Fibroblast of mammary gland (primary cell): ENCODE results near the gene POU1F1.
A peak's percentile ranks its signal among the peaks of the same experiment; 100 is the strongest.
"Not testable (repeated sequence)": the region's sequence is repeated elsewhere in the genome, so short reads cannot be mapped to it uniquely, and the experiment has no call there.

Source experiments
- DNase-seq: peaks from one replicate; pipeline ENCODE4 v3.0.0-alpha.2; 2010; ENCODE audit warnings: low read depth
- H3K4me3 ChIP-seq: 2 replicates; pipeline ENCODE4 v1.5.1; 2011; ENCODE audit warnings: low read depth, mild to moderate bottlenecking, low read length, moderate library complexity; ENCODE audit not compliant: control insufficient read depth
- TF ChIP-seq, protein P1 (sequence below): conservative IDR thresholded peaks from 2 replicates; pipeline ENCODE4 v1.5.1; 2011; ENCODE audit warnings: low read depth, low read length, inconsistent platforms; ENCODE audit not compliant: control insufficient read depth, insufficient read depth

The POU1F1 gene

DNA sequence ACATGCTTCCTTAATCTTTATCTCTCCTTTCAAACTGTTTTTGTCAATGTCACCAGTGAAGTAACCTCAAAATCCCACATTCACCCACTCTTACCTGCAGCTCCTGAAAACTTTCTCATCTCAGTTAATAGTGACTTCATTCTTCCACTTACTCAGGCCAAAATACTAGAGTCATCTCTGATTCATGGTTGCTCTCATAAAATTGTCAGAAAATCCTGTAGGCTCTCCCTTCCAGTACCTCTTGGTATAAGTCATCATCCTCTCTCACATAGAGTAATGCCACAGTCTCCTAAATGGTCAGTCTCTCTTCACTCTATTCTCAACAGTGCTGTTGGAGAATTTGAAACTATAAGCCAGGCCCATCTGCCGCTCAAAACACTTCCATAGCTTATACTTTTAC lies 34.9 kb upstream of the POU1F1 start:
- peak; percentile 2 for DNase-seq
- H3K4me3 ChIP-seq: no peak overlapping the region
- TF ChIP-seq, protein P1, sequence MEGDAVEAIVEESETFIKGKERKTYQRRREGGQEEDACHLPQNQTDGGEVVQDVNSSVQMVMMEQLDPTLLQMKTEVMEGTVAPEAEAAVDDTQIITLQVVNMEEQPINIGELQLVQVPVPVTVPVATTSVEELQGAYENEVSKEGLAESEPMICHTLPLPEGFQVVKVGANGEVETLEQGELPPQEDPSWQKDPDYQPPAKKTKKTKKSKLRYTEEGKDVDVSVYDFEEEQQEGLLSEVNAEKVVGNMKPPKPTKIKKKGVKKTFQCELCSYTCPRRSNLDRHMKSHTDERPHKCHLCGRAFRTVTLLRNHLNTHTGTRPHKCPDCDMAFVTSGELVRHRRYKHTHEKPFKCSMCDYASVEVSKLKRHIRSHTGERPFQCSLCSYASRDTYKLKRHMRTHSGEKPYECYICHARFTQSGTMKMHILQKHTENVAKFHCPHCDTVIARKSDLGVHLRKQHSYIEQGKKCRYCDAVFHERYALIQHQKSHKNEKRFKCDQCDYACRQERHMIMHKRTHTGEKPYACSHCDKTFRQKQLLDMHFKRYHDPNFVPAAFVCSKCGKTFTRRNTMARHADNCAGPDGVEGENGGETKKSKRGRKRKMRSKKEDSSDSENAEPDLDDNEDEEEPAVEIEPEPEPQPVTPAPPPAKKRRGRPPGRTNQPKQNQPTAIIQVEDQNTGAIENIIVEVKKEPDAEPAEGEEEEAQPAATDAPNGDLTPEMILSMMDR: no peak

DNA sequence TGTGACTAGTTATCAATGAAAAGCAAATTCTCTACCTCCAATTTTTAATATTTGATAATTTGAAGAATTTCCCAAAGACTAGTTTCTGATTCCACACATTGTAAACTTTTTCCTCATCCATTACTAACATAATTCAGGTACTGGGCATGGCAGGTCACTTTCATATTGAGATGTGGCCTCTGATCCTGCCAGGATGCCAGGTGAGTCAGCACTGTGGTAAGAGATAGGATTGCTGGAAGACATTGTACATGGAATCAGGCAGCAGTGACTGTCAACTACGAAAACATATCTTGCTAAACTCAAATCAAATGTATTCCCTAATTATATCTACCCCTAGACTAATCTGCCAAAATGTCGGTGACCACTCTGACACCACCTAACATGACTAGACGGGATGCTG lies 33.2 kb upstream of the POU1F1 start:
- no peak overlapping the region for H3K4me3 ChIP-seq
- TF ChIP-seq, protein P1: no peak
- DNase-seq: no peak

- peak; percentile 1 for DNase-seq
- TF ChIP-seq, protein P1: peak; percentile 23
- H3K4me3 ChIP-seq: no peak overlapping the region
Observed at GRCh38 chr3:87307805-87308204, 31.4 kb upstream of the POU1F1 start.

GRCh38 chr3:87305517-87305916 lies 29.1 kb upstream of the POU1F1 start:
- no peak for DNase-seq
- no peak overlapping the region for H3K4me3 ChIP-seq
- TF ChIP-seq, protein P1: no peak

DNA sequence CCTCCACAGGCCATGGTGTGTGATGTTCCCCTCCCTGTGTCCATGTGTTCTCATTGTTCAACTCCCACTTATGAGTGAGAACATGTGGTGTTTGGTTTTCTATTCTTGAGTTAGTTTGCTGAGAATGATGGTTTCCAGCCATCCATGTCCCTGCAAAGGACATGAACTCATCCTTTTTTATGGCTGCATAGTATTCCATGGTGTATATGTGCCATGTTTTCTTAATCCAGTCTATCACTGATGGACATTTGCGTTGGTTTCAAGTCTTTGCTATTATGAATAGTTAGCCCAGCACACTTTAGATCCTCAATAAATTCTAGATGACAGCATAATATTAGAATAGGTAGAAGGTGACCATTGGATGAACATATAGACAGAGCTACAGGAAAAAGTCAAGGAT lies 28.6 kb upstream of the POU1F1 start:
- H3K4me3 ChIP-seq, DNase-seq: not testable (repeated sequence)

DNA sequence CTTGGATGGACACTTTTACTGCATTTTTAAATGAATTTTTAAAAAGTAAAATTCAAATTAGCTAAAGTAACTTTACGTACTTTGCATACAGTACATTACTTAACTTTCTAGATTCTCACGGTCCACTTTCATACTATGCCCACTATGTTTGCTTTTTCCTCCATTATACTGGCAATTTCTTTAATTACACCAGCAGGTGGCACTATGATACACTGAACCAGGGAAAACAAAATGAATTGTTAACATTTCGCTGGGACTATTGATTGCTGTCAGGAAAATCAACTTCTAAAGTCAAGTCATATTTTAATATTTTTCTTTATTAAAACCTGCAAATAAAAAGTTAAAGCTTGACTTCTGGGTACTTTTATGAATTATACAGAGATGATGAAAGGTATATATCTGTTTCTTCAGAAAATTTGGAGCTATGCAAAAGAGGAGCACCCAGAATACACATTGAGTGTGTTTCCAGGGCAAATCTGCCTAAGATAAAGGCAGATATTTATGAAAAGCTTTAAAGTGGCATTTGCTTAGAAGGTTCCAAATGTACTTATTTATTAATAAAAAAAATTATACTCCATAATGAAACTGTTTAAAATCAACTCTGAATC lies 21.8 kb upstream of the POU1F1 start:
- no peak overlapping the region for H3K4me3 ChIP-seq
- TF ChIP-seq, protein P1: peak; percentile 55
- DNase-seq: peak; percentile 45

DNA sequence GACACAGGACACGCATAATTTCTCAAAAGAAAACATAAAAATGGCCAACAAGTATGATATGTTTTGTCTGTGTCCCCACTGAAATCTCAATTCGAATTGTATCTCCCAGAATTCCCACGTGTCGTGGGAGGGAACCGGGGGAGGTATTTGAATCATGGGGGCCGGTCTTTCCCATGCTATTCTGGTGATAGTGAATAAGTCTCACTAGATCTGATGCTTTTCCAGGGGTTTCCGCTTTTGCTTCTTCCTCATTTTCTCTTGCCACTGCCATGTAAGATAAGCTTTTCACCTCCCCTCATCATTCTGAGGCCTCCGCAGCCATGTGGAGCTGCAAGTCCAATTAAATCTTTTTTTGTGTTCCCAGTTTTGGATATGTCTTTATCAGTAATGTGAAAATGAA lies 12.1 kb upstream of the POU1F1 start:
- TF ChIP-seq, protein P1: no peak
- H3K4me3 ChIP-seq: no peak overlapping the region
- DNase-seq: no peak
